ENCODE data around the gene NELL1.

- TF ChIP-seq CTCF (IDR thresholded peaks at IDR 0.05) (no peak), MXI1 (IDR thresholded peaks at IDR 0.05; ENCODE audit: low read depth, low read length) (no peak), NRF1 (IDR thresholded peaks at IDR 0.05; ENCODE audit: low read depth, low read length) (no peak), RXRA (IDR thresholded peaks at IDR 0.05; ENCODE audit: borderline replicate concordance, low read depth) (no peak), ZBTB33 (IDR thresholded peaks at IDR 0.05; ENCODE audit: borderline replicate concordance, low read depth) (no peak), RFX5 (IDR thresholded peaks at IDR 0.05; ENCODE audit: low read length) (no peak), POLR2AphosphoS5 (IDR thresholded peaks at IDR 0.05; ENCODE audit: low read depth, low read length) (no peak), YY1 (IDR thresholded peaks at IDR 0.05; ENCODE audit: low read depth) (no peak), GABPA (IDR thresholded peaks at IDR 0.05; ENCODE audit: low read depth) (no peak), TEAD4 (IDR thresholded peaks at IDR 0.05; ENCODE audit: borderline replicate concordance, insufficient read depth) (no peak), PBX3 (IDR thresholded peaks at IDR 0.05) (no peak), TAF1 (IDR thresholded peaks at IDR 0.05; ENCODE audit: borderline replicate concordance, low read depth, low read length) (no peak)
- TF ChIP-seq, protein P1, sequence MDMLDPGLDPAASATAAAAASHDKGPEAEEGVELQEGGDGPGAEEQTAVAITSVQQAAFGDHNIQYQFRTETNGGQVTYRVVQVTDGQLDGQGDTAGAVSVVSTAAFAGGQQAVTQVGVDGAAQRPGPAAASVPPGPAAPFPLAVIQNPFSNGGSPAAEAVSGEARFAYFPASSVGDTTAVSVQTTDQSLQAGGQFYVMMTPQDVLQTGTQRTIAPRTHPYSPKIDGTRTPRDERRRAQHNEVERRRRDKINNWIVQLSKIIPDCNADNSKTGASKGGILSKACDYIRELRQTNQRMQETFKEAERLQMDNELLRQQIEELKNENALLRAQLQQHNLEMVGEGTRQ (IDR thresholded peaks at IDR 0.05; ENCODE audit: borderline replicate concordance, low read depth, low read length): no peak
These were observed 877.3 kb downstream of the NELL1 start for GRCh38 chr11:21546703-21547102.
